Skeletal muscle tissue (tissue), 4 donors: ENCODE data around the gene PPME1. TPM values are rescaled to one million over a fixed set of nuclear protein-coding genes. Genes with fewer than 3 reads are reported as not detected.
A peak's percentile ranks its signal among the peaks of the same experiment; 100 is the strongest.

Experiments used
- H3K27ac ChIP-seq: one replicate; pipeline ENCODE4 v1.7.0; 2013; ENCODE audit warnings: mild to moderate bottlenecking, low read depth, low read length, inconsistent platforms
- H3K27me3 ChIP-seq, 3 donors: one replicate each; pipeline ENCODE4 v1.7.0; 2013; ENCODE audit warnings: low read length in 3 of 3; ENCODE audit not compliant: control insufficient read depth in 3 of 3, insufficient read depth in 3 of 3
- H3K36me3 ChIP-seq, 3 donors: one replicate each; pipeline ENCODE4 v1.7.0; 2013; ENCODE audit warnings: low read length in 3 of 3; ENCODE audit not compliant: control insufficient read depth in 3 of 3, insufficient read depth in 3 of 3
- H3K4me1 ChIP-seq, 3 donors: one replicate each; pipeline ENCODE4 v1.7.0; 2013; ENCODE audit warnings: low read length in 3 of 3, mild to moderate bottlenecking in 3 of 3; ENCODE audit not compliant: control insufficient read depth in 3 of 3, insufficient read depth in 3 of 3
- H3K4me3 ChIP-seq, 3 donors: one replicate each; pipeline ENCODE4 v1.7.0; 2013; ENCODE audit warnings: low read length in 3 of 3
- H3K9ac ChIP-seq, 3 donors: one replicate each; pipeline ENCODE4 v1.7.0; 2013; ENCODE audit warnings: low read length in 3 of 3, mild to moderate bottlenecking in 3 of 3, moderate library complexity in 2 of 3, low read depth in 1 of 3
- H3K9me3 ChIP-seq, 3 donors: one replicate each; pipeline ENCODE4 v1.7.0; 2013; ENCODE audit warnings: low read length in 3 of 3; ENCODE audit not compliant: control insufficient read depth in 3 of 3
- total RNA-seq: library from RNA; depleted of rRNA; stranded (reverse); fragments of >200 nt; gene quantifications from one replicate; pipeline ENCODE4 v1.2.3, GENCODE V29; 2014
- donor health status: Osteomylitis.

PPME1 gene
- total RNA-seq, 1 donor from 2014 or later = 18.3 TPM

GRCh38 chr11:74268456-74268855 lies 97.4 kb downstream of the PPME1 start:
- Histone ChIP-seq H3K9ac (no peak overlapping the region), H3K27ac (no peak overlapping the region), H3K27me3 (no peaks in the 10 kb centered on the region), H3K9me3 (no peaks in the 10 kb centered on the region), H3K4me1 (no peaks in the 10 kb centered on the region), H3K36me3 (no peaks in the 10 kb centered on the region), H3K4me3 (no peak overlapping the region)

- H3K36me3 ChIP-seq = no peaks in the 10 kb centered on the region
- no peak overlapping the region for H3K4me3 ChIP-seq
- H3K27ac ChIP-seq = no peak overlapping the region
- no peak overlapping the region for H3K9ac ChIP-seq
- H3K27me3 ChIP-seq = no peaks in the 10 kb centered on the region
- no peaks in the 10 kb centered on the region for H3K9me3 ChIP-seq
- no peaks in the 10 kb centered on the region for H3K4me1 ChIP-seq
Observed at GRCh38 chr11:74269161-74269811, 98.2 kb downstream of the PPME1 start.

GRCh38 chr11:74272276-74272675 lies 101.2 kb downstream of the PPME1 start:
- Histone ChIP-seq H3K4me3 (no peak overlapping the region), H3K4me1 (no peaks in the 10 kb centered on the region), H3K27ac (no peak overlapping the region), H3K27me3 (no peaks in the 10 kb centered on the region), H3K36me3 (no peaks in the 10 kb centered on the region), H3K9ac (no peak overlapping the region), H3K9me3 (no peaks in the 10 kb centered on the region)

GRCh38 chr11:74276581-74276980 lies 105.5 kb downstream of the PPME1 start:
- no peak overlapping the region for H3K27ac ChIP-seq
- no peak overlapping the region for H3K4me3 ChIP-seq
- H3K9me3 ChIP-seq = no peaks in the 10 kb centered on the region
- no peaks in the 10 kb centered on the region for H3K4me1 ChIP-seq
- H3K27me3 ChIP-seq = no peaks in the 10 kb centered on the region
- H3K9ac ChIP-seq = no peak overlapping the region
- no peaks in the 10 kb centered on the region for H3K36me3 ChIP-seq

GRCh38 chr11:74278103-74278502 lies 107.0 kb downstream of the PPME1 start:
- H3K27ac ChIP-seq = no peak overlapping the region
- H3K27me3 ChIP-seq = no peaks in the 10 kb centered on the region
- H3K4me1 ChIP-seq = no peaks in the 10 kb centered on the region
- no peak overlapping the region for H3K4me3 ChIP-seq
- no peak overlapping the region for H3K9ac ChIP-seq
- no peaks in the 10 kb centered on the region for H3K9me3 ChIP-seq
- no peaks in the 10 kb centered on the region for H3K36me3 ChIP-seq

- no peaks in the 10 kb centered on the region for H3K27me3 ChIP-seq
- no peaks in the 10 kb centered on the region for H3K9me3 ChIP-seq
- H3K9ac ChIP-seq = no peak overlapping the region
- H3K4me3 ChIP-seq = no peak overlapping the region
- H3K4me1 ChIP-seq = no peaks in the 10 kb centered on the region
- H3K36me3 ChIP-seq = no peaks in the 10 kb centered on the region
- H3K27ac ChIP-seq = peak overlapping the region; percentile 27
Observed at GRCh38 chr11:74278721-74279161, 107.7 kb downstream of the PPME1 start.

GRCh38 chr11:74279256-74279655 lies 108.2 kb downstream of the PPME1 start:
- Histone ChIP-seq H3K27ac (peak overlapping the region; percentile 27), H3K27me3 (no peaks in the 10 kb centered on the region), H3K9me3 (no peaks in the 10 kb centered on the region), H3K4me1 (no peaks in the 10 kb centered on the region), H3K4me3 (no peak overlapping the region), H3K36me3 (no peaks in the 10 kb centered on the region), H3K9ac (no peak overlapping the region)

- Histone ChIP-seq H3K9me3 (no peaks in the 10 kb centered on the region), H3K27me3 (no peaks in the 10 kb centered on the region), H3K36me3 (no peaks in the 10 kb centered on the region), H3K4me3 (no peak overlapping the region), H3K27ac (no peak overlapping the region), H3K4me1 (no peaks in the 10 kb centered on the region), H3K9ac (no peak overlapping the region)
Observed at GRCh38 chr11:74280494-74280893, 109.4 kb downstream of the PPME1 start.

GRCh38 chr11:74282421-74282820 lies 111.3 kb downstream of the PPME1 start:
- H3K9me3 ChIP-seq = no peaks in the 10 kb centered on the region
- H3K27ac ChIP-seq = no peak overlapping the region
- no peak overlapping the region for H3K9ac ChIP-seq
- H3K27me3 ChIP-seq = no peaks in the 10 kb centered on the region
- H3K36me3 ChIP-seq = no peaks in the 10 kb centered on the region
- H3K4me1 ChIP-seq = no peaks in the 10 kb centered on the region
- no peak overlapping the region for H3K4me3 ChIP-seq

GRCh38 chr11:74282914-74283371 lies 111.9 kb downstream of the PPME1 start:
- Histone ChIP-seq H3K27ac (no peak overlapping the region), H3K9me3 (no peaks in the 10 kb centered on the region), H3K27me3 (no peaks in the 10 kb centered on the region), H3K9ac (no peak overlapping the region), H3K4me3 (no peak overlapping the region), H3K36me3 (no peaks in the 10 kb centered on the region), H3K4me1 (no peaks in the 10 kb centered on the region)
